ENCODE data around the gene KIF1B.
"Not testable (repeated sequence)": the region's sequence is repeated elsewhere in the genome, so short reads cannot be mapped to it uniquely, and the experiment has no call there.

Gene KIF1B

GRCh38 chr1:10237157-10237539, 26.8 kb downstream of the KIF1B start:
- DNase-seq (ENCODE audit: low read depth) = no peak

- DNase-seq (ENCODE audit: low read depth) = no peak
Measured at GRCh38 chr1:10242135-10242534, 31.8 kb downstream of the KIF1B start.

- DNase-seq (ENCODE audit: low read depth) = no peak
Measured at GRCh38 chr1:10242811-10243210, 32.4 kb downstream of the KIF1B start.

GRCh38 chr1:10245674-10246073, 35.3 kb downstream of the KIF1B start:
- DNase-seq (ENCODE audit: low read depth) = no peak

GRCh38 chr1:10249808-10250457, 39.6 kb downstream of the KIF1B start:
- DNase-seq (ENCODE audit: low read depth) = no peak

- DNase-seq (ENCODE audit: low read depth) = no peak
Measured at GRCh38 chr1:10250663-10251062, 40.3 kb downstream of the KIF1B start.

- DNase-seq (ENCODE audit: low read depth) = not testable (repeated sequence)
Measured at GRCh38 chr1:10251325-10252108, 41.1 kb downstream of the KIF1B start.

- DNase-seq (ENCODE audit: low read depth) = no peak
Measured at GRCh38 chr1:10252508-10252907, 42.1 kb downstream of the KIF1B start.

- DNase-seq (ENCODE audit: low read depth) = no peak
Measured at GRCh38 chr1:10253149-10253548, 42.8 kb downstream of the KIF1B start.

GRCh38 chr1:10253755-10254154, 43.4 kb downstream of the KIF1B start:
- DNase-seq (ENCODE audit: low read depth) = no peak

GRCh38 chr1:10257851-10258250, 47.5 kb downstream of the KIF1B start:
- DNase-seq (ENCODE audit: low read depth) = no peak

GRCh38 chr1:10259547-10259946, 49.2 kb downstream of the KIF1B start:
- DNase-seq (ENCODE audit: low read depth) = not testable (repeated sequence)

GRCh38 chr1:10263450-10264082, 53.2 kb downstream of the KIF1B start:
- DNase-seq (ENCODE audit: low read depth) = no peak

GRCh38 chr1:10265027-10265426, 54.7 kb downstream of the KIF1B start:
- no peak for DNase-seq (ENCODE audit: low read depth)

GRCh38 chr1:10265900-10266299, 55.5 kb downstream of the KIF1B start:
- no peak for DNase-seq (ENCODE audit: low read depth)

- no peak for DNase-seq (ENCODE audit: low read depth)
Measured at GRCh38 chr1:10267319-10267718, 56.9 kb downstream of the KIF1B start.

- no peak for DNase-seq (ENCODE audit: low read depth)
Measured at GRCh38 chr1:10267921-10268320, 57.6 kb downstream of the KIF1B start.

- no peak for DNase-seq (ENCODE audit: low read depth)
Measured at GRCh38 chr1:10271090-10271489, 60.7 kb downstream of the KIF1B start.

GRCh38 chr1:10271869-10272268, 61.5 kb downstream of the KIF1B start:
- DNase-seq (ENCODE audit: low read depth) = no peak

- no peak for DNase-seq (ENCODE audit: low read depth)
Measured at GRCh38 chr1:10272274-10272673, 61.9 kb downstream of the KIF1B start.

- DNase-seq (ENCODE audit: low read depth) = no peak
Measured at GRCh38 chr1:10278880-10279279, 68.5 kb downstream of the KIF1B start.

GRCh38 chr1:10280439-10281350, 70.3 kb downstream of the KIF1B start:
- no peak for DNase-seq (ENCODE audit: low read depth)

All from stimulated activated CD4-positive, alpha-beta T cell treated with anti-CD3 and anti-CD28 coated beads, Interleukin-2, amount 100 ng/mL, for 4 hours (primary cell).